GM19372 (cell line): Measurements from ENCODE around the gene RASD2.

Experiments
- ATAC-seq: cut with Tn5 transposase; IDR thresholded peaks from one replicate; pipeline ENCODE4 v1.9.1; 2021; ENCODE audit warnings: mild to moderate bottlenecking, low read depth, moderate library complexity; ENCODE audit not compliant: unreplicated experiment

RASD2 gene

GRCh38 chr22:35539487-35539886 lies 1.1 kb upstream of the RASD2 start:
- ATAC-seq = no peak

- peak; percentile 71 for ATAC-seq
Measured at GRCh38 chr22:35539910-35540594, 579 bp upstream of the RASD2 start.

GRCh38 chr22:35541254-35541748 lies 670 bp downstream of the RASD2 start:
- no peak for ATAC-seq

GRCh38 chr22:35542157-35542938 lies 1.7 kb downstream of the RASD2 start:
- ATAC-seq = no peak

GRCh38 chr22:35542939-35543516 lies 2.4 kb downstream of the RASD2 start:
- ATAC-seq = no peak

GRCh38 chr22:35543702-35544101 lies 3.1 kb downstream of the RASD2 start:
- no peak for ATAC-seq

- no peak for ATAC-seq
Measured at GRCh38 chr22:35544189-35544588, 3.6 kb downstream of the RASD2 start.

- no peak for ATAC-seq
Measured at GRCh38 chr22:35544827-35545226, 4.2 kb downstream of the RASD2 start.

GRCh38 chr22:35546886-35547285 lies 6.3 kb downstream of the RASD2 start:
- ATAC-seq = no peak

- no peak for ATAC-seq
Measured at GRCh38 chr22:35547987-35548721, 7.5 kb downstream of the RASD2 start.

- ATAC-seq = no peak
Measured at GRCh38 chr22:35548722-35549112, 8.1 kb downstream of the RASD2 start.

- no peak for ATAC-seq
Measured at GRCh38 chr22:35549328-35549727, 8.7 kb downstream of the RASD2 start.

- ATAC-seq = no peak
Measured at GRCh38 chr22:35551549-35552177, 11.0 kb downstream of the RASD2 start.

GRCh38 chr22:35552196-35552842 lies 11.7 kb downstream of the RASD2 start:
- no peak for ATAC-seq

GRCh38 chr22:35552846-35553245 lies 12.2 kb downstream of the RASD2 start:
- ATAC-seq = no peak

- no peak for ATAC-seq
Measured at GRCh38 chr22:35553341-35553740, 12.7 kb downstream of the RASD2 start.

GRCh38 chr22:35554297-35554845 lies 13.7 kb downstream of the RASD2 start:
- no peak for ATAC-seq

- ATAC-seq = no peak
Measured at GRCh38 chr22:35555483-35555890, 14.9 kb downstream of the RASD2 start.

GRCh38 chr22:35555946-35556547 lies 15.4 kb downstream of the RASD2 start:
- no peak for ATAC-seq
